HG03571 (cell line): ENCODE measurements around the gene LMNTD1.

Experiments
- ATAC-seq: cut with Tn5 transposase; IDR thresholded peaks from one replicate; pipeline ENCODE4 v1.9.1; 2021; ENCODE audit not compliant: unreplicated experiment

Gene LMNTD1

DNA sequence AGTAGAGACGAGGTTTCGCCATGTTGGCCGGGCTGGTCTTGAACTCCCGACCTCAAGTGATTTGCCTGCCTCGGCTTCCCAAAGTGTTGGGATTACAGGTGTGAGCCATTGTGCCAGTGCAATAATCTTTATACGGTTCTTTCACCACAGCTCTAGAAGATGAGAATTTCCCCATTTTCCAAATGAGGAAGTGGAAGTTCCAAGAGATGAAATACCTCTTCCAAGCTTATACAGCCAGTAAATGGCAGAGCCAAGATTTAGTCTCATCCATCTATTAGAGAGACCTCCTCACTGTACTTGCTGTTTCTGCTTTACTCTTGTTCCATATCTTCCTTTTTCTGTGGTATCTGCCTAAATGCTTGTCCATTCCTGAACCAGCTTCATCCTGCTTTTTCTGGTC is 3.1 kb upstream of the LMNTD1 start:
- no peak for ATAC-seq

DNA sequence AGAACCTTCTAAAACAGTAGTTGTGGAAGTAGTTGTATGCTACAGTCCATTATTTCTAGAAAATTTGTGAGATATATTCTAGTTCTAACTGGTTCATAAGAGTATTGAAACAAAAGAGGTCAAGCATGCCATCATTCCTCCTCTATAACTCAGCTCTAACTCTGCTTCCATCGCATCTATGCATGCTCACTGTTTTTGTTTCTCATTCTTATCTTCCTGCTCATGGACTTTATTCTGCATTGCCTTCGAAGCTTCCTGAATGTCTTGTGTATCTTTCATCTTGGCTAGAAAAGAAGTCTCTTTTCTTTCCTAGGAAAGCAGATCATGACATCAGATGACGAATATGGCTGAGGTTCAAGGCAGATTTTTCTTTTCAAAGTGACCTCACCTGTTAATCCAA is 402 bp downstream of the LMNTD1 start:
- ATAC-seq, result no peak

DNA sequence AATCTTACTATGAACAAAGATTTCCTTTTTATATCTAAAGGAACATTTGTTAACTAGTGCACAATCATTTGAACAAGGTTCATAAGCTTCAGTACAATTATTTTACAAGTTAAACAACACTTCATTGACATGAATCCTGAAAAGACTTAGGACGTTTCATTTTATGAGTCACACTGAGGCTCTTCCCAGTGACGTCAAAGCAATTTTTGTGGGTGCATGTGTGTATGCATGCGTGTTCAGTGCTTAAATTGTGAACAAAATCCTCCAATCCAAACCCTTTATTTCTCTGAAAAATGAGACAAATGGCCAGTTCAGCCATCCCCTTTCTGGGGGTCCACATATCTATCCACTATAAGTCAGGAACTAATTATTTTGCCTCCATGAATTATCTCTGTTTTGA is 2.9 kb downstream of the LMNTD1 start:
- no peak for ATAC-seq

DNA sequence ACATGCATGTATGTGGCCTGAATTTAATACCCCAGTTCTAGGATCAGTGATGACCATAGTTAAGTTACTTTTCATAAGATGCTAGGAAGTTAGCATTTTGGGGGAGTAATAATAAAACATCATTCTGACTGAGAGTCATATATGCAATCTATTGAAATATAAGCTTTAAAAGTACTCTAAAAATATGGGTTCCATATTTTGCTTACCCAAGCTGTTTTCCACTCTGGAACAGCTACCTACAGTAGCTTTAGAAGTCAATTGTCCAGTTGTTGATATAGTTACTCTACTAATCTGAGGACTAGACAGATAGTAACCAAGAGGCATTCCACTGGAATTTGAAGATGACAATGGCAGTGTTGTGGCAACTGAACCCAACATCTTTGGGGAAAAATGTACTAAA is 4.0 kb downstream of the LMNTD1 start:
- no peak for ATAC-seq

DNA sequence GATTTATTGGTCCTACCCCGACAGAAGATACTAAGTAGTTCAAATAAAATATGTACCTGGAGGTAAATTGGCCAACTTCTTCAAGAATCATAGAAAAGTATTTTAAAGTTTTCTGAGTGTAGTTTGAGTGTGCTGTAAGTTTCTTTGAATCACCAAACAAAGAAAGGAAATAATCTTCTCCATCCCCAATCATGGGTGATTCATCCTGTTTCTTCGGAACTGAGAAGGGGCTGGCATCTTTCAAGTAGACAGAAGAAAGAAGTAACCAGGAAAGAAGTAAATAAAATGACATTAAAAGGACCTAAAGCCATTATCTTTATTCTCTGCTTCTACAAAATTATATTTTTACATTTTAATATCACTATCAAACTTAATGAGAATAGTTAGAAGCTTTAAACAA is 6.8 kb downstream of the LMNTD1 start:
- ATAC-seq, result no peak

DNA sequence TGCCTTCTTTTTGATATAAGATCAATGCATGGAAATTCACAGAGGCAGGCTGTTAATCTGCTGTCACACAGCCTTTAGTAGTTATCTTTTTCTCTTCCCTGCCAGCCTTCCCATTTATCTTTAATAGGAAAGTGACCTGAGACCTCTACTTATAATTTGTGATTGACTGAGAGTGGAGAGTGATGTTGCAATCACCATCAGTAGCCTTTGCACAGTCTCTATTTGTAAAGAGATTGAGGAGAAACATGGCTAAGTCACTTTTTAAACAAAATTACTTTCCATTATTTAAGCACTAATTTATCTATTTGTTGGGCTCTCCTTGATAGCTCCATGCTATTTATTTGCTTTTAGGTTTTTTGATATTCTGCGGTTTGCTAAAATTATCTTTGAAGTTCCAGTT is 19.9 kb downstream of the LMNTD1 start:
- ATAC-seq, result no peak

DNA sequence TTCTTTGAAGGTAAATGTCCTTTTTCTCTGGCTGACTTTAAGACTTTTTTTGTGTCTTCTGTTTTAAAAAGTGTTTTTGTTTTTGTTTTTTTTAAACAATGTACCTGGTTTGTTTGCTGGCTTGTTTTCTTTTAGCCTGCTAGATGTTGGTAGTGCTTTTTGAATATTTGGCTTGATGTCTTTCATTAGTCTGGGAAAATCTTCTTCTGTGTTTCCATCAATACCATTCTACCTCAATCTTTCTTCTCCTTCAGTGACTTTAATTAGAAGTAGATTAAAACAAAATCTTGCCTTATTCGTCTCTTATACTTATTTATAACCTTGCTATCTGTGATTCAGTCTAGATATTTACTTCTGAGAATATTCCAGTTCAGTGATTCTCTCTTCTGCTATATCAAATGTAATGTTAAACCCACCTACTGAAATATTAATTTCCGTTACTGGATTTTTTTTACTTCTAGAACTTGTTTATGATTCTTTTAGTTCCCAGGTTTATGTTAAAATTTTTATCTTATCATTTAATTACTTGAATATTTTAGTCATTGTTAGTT is 21.5 kb downstream of the LMNTD1 start:
- ATAC-seq, result no peak

DNA sequence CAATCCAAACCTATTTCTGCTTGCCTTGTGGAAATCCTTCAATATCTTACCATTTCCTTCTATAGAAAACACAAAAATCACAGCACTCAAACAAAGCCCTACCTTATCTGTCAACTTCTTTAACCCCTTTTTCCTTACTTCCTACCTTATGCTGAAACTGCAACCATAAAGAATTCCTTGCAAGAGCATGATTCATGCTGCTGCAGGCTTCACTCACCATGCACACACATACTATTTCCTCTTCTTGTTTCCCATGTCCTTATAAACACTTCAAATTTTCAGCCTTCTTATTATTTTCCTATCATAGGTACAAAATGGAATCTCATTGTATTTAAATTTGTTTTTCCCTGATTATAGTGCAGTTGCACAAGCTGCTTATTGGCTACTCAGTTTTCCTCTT is 23.3 kb downstream of the LMNTD1 start:
- ATAC-seq, result no peak

DNA sequence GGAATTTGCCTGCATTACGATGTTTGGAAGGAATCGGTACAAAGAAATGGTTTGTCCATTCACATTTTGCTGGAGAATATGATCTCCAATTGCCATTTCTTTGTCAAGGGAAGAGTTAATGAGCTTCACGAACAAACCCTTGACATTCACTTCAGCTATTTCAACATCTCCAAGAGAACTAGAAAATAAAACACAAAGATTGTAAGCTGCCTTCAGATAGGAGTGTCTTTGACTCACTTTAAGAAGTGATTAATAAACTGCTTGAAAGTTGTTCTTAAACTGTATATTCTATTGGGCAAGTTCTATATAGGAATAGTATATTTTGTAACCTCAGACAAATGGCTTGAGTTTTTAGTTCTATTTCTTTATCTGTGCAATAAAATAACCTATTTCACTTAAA is 26.3 kb downstream of the LMNTD1 start:
- no peak for ATAC-seq

DNA sequence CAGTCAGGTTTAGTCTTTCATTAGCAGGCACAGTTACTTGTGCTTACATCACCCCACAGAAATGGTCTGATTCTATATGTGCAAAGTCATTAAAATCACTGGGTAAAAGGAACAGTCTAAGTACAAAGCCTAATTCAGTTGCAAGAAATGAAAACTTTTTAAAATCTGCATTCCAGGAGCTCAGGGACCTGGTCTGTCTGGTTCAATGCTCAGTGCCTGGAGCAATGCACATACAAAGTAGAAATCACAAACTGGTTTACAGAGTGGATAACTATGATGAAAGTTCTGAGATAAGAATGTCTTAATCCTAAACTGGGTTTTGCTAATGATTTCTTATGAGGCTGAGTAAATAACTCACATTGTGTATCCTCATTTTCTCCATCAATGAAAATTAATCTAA is 28.7 kb downstream of the LMNTD1 start:
- ATAC-seq, result no peak

DNA sequence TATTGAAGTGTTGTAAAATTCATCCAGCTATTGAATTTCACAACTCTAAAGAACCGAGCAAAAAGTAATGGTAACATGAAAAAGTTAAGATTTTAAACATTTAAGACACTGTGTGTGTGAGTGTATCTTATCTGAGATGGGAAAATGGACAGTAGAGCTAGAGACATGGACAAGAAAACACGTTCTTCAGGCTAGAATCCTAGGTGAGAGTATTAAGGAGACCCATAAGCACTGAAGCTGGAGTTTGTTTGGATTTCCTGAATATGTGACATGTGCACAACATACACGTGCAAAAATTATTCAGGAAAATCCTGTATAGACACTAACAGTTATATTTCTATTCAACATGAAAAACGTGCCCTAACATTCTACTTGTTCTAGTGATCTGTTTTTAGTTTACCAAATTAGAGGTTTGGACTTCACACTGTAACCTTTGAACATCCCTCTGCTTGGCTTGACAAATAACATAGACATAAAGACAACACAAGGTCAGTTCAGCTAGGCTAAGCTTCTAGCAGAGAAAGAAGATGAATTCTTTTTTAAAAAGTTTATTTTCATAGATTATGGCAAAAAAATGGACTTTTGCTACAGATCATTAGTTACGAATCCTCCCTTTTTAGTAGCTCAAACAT is 31.3 kb downstream of the LMNTD1 start:
- ATAC-seq, result no peak

DNA sequence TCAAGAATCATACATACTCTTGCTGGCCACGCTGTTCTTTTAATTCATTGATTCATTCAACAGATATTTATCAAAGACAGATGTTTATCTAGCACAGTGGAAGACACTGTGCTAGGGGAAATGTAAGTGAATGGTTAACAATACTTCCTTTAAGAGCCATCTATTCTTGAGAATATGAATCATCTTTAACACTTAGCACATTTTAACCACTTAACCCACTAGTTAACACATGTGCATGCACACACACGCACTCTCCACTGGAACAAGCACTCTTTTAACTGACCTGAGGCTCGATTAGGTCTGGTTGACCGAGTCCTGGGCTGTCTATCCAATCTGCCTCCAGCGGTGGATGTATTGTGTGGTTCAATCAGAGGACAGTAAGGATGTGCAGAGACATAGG is 34.6 kb downstream of the LMNTD1 start:
- ATAC-seq, result peak; percentile 98

DNA sequence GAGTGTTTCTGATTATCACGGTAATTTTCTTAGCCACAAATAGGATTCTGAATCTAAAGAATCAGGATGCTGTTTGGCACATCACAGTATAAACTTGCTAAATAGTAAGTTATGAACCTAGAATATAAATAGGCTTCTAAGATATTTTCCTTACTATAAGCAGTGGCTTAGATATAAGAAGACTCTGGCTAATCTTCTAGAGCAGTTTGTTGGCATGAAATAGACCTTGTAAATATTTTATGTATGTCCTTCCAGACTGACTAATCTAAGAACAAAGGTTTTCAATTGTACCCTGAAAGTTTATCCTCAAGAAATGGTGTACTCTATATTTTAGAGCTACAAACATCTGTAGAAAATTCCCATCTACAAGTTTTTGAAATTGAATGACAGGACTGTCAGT is 48.3 kb downstream of the LMNTD1 start:
- ATAC-seq, result no peak

DNA sequence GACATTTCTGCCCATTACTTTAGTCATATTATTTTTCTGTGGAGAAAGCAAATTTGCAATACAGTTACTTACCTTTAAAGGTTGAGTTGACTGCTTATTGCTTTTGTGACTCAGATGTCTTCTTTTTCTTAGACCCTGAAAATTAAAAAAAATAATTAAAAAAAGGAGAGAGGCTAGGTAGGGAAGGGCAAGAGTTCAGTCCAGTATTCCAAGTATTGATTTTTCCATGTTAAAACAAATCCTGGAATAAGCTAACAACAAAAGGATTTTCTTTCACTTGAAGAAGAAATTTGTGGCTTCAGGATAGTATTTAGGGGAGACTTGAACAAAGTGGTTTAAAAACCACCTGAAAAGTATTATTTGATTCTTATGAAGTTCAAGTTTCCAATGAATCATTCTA is 49.4 kb downstream of the LMNTD1 start:
- no peak for ATAC-seq

DNA sequence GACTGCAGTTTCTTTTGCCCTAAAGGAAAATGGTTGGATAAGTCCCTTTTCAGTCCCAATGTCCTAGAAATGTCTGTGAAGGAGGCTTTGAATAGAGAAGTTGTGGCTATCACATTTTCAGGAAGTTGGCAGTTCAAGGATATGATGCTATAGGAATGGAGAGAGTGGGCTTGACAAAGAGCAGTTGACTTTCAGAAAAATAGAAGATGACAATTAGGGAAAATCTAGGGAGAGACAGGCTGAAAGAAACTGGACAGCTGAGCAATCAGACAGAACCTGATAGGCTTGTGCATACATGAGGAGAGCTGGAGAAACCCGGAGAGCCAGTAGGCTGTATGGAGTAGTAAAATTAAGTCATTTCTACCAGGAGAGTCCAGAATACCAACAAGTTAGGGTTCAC is 50.5 kb downstream of the LMNTD1 start:
- ATAC-seq, result no peak

DNA sequence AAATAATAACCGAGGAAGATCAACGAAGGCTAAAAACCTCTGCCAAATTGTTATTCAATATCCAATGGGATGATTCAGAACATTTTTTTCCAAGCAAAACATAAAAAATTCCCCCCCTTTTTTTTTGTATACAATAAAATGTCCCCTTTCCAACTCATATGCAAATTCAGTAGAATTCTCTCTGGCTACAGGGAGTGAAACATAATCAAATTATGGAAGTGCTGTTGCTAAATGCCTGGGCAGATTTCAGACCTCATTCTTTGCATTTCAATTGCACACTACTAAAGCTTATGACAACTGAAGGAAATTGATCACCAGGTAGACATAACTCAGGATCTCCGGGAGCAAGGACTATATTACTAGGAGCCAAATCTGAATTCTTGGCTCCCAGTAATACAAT is 51.0 kb downstream of the LMNTD1 start:
- no peak for ATAC-seq

DNA sequence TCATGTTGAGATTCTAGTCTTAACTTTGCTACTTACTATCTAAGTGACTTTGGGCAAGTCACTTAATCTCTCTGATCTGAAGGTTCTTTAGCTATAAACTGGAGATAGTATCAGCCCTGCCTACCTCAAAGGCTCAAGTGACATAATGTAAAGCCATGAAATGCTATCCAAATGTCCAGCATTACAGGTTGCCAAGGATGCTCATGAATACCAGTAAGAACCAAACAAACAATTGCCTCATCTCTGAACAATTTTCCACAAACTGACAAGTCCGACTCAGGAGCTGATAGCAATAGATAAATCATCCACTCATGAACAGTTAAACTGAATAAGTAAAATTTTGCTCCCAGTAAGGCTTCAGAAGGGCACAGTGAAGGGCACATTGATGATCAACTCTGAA is 51.5 kb downstream of the LMNTD1 start:
- ATAC-seq, result no peak

DNA sequence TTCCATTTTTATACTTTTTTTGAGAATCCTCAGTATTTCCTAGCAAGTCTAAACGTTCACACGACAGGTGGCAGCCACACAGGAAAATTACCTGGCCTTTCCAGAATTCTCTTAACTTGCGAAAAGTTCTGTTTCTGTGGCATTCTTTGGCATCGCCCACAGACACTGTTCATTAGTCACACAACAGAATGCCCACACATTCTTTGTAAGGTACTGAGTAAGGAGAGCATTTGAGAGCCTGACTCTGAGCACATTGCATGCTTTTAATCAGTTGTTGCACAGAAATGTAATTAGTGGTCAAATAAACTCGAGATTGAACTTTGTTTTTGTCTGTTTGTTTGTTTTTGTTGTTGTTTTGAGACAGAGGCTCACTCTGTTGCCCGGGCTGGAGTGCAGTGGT is 52.4 kb downstream of the LMNTD1 start:
- ATAC-seq, result no peak

DNA sequence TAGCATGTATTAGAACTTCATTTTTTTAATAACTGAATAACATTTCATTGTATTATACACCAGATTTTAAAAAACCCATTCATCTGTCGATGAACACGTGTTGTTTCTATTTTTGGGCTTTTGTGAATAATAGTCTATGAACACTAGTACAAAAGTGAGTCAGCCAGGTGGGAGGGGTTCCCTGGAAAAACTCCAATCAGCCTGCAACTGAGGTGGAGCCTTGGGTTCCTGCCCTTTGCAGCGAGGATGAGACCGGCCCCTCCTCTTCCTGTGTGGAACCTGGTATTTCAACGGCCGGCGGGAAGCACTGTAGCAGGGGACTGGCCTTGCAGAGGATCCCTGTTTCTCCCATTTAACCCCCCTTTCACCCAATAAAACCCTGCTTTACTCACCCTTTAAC is 56.1 kb downstream of the LMNTD1 start:
- no peak for ATAC-seq

DNA sequence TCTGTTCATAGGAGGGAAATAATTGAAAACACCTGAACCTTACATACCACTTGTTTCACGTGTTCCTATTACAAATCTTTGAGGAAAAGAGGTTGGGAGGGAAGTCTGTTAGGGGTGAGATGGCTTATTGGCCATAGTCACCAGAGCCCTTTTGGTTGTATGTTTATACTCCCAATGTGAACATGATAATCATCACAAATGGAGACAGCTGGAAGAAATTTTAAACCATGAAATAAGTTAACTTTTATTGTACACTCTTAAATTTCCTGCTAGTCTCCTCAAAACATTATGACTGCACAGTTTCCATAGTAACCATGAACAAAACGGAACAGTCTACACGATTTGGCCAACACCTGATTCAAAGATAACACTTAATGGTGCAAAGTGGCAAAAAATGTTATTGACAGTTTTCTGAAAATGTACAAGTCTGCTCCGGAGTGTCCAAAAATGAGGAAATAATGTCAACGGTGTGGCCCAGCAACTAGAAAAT is 56.9 kb downstream of the LMNTD1 start:
- ATAC-seq, result no peak

DNA sequence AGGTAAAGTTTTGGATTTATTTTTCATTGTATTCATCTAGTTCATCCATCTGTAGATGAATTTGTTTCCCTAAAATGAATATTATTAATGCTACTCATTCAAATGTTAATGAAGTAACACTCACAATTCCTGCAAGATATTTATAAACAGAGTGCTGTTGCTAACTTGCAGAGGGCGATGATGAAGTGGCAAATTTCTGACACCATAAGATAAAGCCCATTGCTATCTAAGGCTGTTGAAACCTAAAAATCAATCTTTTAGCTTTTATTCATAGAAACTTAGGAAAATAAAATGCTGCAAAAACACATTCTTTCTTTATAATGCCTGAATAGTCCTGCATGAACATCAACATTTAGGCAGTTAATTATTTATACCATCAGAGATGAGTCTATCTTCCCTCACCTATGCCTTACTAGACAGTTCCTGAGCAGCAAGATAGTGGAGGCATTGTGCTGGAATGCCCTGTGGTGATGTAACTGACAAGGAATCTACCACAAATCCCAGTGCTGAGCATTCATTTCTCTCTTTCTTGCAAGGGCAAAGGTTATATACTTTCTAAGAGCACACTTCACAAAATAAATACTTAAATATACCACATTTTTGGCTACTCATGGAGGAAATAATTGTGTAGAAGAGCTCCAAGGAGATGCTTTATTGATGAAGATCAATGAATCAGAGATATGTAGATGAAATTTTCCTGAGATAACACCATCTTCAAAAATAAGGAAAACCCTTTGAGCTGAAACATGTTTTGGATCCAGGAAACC is 57.6 kb downstream of the LMNTD1 start:
- ATAC-seq, result no peak

DNA sequence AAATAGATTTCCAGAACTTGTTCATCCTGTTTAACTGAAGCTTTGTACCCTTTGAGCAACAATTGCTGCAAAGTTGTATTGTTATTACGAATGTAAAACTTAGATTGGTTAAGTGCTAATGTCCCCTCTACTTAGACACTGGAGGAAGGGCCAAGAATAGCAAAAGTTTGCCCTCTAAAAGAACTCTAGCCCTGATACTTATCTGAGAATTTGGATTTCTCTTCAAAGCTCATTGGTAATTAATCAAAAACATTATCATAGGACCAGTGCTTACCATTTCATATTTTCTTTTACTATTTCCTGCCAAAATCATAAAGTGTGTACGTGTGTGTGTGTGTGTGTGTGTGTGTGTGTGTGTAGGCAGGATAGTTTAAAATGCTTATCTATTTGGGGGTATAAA is 58.2 kb downstream of the LMNTD1 start:
- no peak for ATAC-seq

DNA sequence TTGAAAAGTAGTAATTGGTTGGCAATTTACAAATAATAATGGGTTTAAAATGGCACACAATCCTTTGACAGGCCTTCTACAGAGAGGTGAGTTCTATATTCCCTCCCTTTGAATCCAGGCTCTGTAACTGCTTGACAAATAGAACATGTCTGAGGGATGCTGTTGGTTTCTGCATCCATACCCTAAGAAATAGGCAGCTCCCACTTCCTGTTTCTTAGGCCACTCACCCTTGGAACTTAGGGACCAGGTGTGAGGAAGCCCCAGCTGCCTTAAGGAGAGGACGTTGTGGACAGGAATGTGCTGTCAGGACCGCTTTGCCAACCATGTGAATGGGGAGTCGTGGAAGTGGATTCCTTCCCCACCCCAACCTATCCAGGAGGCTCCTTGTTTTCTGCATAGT is 59.4 kb downstream of the LMNTD1 start:
- ATAC-seq, result no peak
